ENCODE measurements around the gene MAPK10. TPM values are rescaled to one million over a fixed set of nuclear protein-coding genes. Genes with fewer than 3 reads are reported as not detected.

Gene MAPK10
- total and polyA plus RNA-seq, 2 donors (not counting 3 experiments of a cell fraction or from before 2014, with no cell fraction given): 0.17 TPM; not detected in 1

DNA sequence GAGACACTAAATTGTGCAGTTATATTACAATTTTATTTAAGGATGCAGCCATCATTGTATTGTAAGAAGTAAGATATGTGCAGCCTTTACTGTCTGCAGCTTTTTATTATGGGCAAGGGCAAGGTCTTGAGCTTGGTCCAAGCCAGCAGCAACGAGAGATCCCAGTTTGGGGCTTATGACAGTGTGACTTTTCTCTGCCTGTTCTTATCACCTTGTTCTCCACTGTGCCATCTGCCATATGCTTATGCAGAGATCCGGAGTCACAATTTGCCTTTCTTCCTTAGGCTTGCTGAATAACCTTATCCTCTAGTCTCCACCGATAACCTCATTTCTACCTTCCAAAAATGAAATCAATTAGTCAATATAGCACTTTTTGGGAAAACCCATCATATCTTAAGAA lies 30.4 kb downstream of the MAPK10 start:
- Histone ChIP-seq H3K27ac (ENCODE audit: insufficient read depth, low read depth, low read length) (no peak overlapping the region), H3K4me3 (replicated peaks in 1 of 3; ENCODE audit: insufficient read depth in 1 of 3, low read depth in 1 of 3, low read length in 3 of 3) (no peak overlapping the region), H3K4me2 (ENCODE audit: insufficient read depth, low read length) (no peak overlapping the region), H3K36me3 (ENCODE audit: control insufficient read depth in 2 of 2, extremely low read depth in 1 of 2, insufficient read depth in 2 of 2, low read length in 2 of 2) (no peaks in the 10 kb centered on the region), H3K9me3 (replicated peaks; ENCODE audit: control insufficient read depth, insufficient read depth, low read length) (no peaks in the 10 kb centered on the region), H3K4me1 (ENCODE audit: control insufficient read depth, extremely low read depth, insufficient read depth, low read length) (no peaks in the 10 kb centered on the region), H3K9ac (replicated peaks; ENCODE audit: extremely low read depth, insufficient read depth, low read length) (no peak overlapping the region), H4K20me1 (replicated peaks; ENCODE audit: control insufficient read depth, extremely low read depth, insufficient read depth, low read length) (no peaks in the 10 kb centered on the region), H3K9me1 (replicated peaks; ENCODE audit: control insufficient read depth, extremely low read depth, insufficient read depth, low read length) (no peaks in the 10 kb centered on the region), H2AFZ (ENCODE audit: low read depth, low read length) (no peak overlapping the region), H3K79me2 (ENCODE audit: control insufficient read depth, insufficient read depth, low read length) (no peaks in the 10 kb centered on the region), H3K27me3 (ENCODE audit: control insufficient read depth in 2 of 2, insufficient read depth in 2 of 2, low read length in 2 of 2) (no peaks in the 10 kb centered on the region)
- ChIA-PET POLR2A (no interaction called here), CTCF (no interaction called here)
- dilution Hi-C loops (cut with MboI; ENCODE audit: extremely low pct_ligation_motif_present, low sequenced_read_pairs) (no loop called here), intact Hi-C loops (cut with micrococcal nuclease) (no loop called here)
- no peak for FAIRE-seq
- no TSS peak for BruUV-seq (replicated peaks)
- TF ChIP-seq FOS (IDR thresholded peaks at IDR 0.05; ENCODE audit: borderline replicate concordance, insufficient read depth, low read length): no peak
- no peak for TF ChIP-seq POLR2A (IDR thresholded peaks at IDR 0.05; ENCODE audit: low read depth, low read length)
- TF ChIP-seq, protein P1, sequence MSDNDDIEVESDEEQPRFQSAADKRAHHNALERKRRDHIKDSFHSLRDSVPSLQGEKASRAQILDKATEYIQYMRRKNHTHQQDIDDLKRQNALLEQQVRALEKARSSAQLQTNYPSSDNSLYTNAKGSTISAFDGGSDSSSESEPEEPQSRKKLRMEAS (IDR thresholded peaks at IDR 0.05; ENCODE audit: insufficient read depth, insufficient read length): no peak
- no peak for TF ChIP-seq MYC (IDR thresholded peaks at IDR 0.05; ENCODE audit: low read depth, low read length)
- no peak for DNase-seq (ENCODE audit: low read depth, low spot score)

DNA sequence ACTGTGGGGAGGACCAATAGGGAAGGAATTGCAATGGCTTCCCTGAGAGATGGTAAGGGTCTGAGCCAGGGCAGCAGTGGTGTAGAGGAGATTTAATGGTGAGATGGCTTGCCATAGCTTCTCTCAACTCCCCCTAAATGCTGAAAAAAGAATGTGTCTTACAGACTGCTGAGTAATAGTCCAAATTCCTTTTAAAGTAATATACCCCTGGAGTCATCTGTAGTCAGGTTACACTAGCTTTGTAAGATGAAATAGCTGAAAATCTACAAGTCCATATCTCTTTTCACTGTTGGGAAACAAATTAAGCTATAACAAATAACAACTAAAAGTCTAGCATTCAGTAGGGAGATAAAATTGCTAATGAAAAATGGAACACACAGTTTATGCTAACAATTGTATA lies 33.5 kb downstream of the MAPK10 start:
- H3K36me3 ChIP-seq (ENCODE audit: control insufficient read depth in 2 of 2, extremely low read depth in 1 of 2, insufficient read depth in 2 of 2, low read length in 2 of 2): no peaks in the 10 kb centered on the region
- intact Hi-C loops (cut with micrococcal nuclease) (no loop called here), dilution Hi-C loops (cut with MboI; ENCODE audit: extremely low pct_ligation_motif_present, low sequenced_read_pairs) (no loop called here)
- no peaks in the 10 kb centered on the region for H3K9me3 ChIP-seq (replicated peaks; ENCODE audit: control insufficient read depth, insufficient read depth, low read length)
- H3K27ac ChIP-seq (ENCODE audit: insufficient read depth, low read depth, low read length): no peak overlapping the region
- no peaks in the 10 kb centered on the region for H3K79me2 ChIP-seq (ENCODE audit: control insufficient read depth, insufficient read depth, low read length)
- H3K4me1 ChIP-seq (ENCODE audit: control insufficient read depth, extremely low read depth, insufficient read depth, low read length): no peaks in the 10 kb centered on the region
- no peaks in the 10 kb centered on the region for H4K20me1 ChIP-seq (replicated peaks; ENCODE audit: control insufficient read depth, extremely low read depth, insufficient read depth, low read length)
- no peak overlapping the region for H3K4me2 ChIP-seq (ENCODE audit: insufficient read depth, low read length)
- peaks cover 0 to 4% of the 10 kb centered on the region in 2 experiments for H3K27me3 ChIP-seq (ENCODE audit: control insufficient read depth in 2 of 2, insufficient read depth in 2 of 2, low read length in 2 of 2)
- no peak overlapping the region for H2AFZ ChIP-seq (ENCODE audit: low read depth, low read length)
- no peak overlapping the region for H3K4me3 ChIP-seq (replicated peaks in 1 of 3; ENCODE audit: insufficient read depth in 1 of 3, low read depth in 1 of 3, low read length in 3 of 3)
- no TSS peak for BruUV-seq (replicated peaks)
- TF ChIP-seq, protein P2, sequence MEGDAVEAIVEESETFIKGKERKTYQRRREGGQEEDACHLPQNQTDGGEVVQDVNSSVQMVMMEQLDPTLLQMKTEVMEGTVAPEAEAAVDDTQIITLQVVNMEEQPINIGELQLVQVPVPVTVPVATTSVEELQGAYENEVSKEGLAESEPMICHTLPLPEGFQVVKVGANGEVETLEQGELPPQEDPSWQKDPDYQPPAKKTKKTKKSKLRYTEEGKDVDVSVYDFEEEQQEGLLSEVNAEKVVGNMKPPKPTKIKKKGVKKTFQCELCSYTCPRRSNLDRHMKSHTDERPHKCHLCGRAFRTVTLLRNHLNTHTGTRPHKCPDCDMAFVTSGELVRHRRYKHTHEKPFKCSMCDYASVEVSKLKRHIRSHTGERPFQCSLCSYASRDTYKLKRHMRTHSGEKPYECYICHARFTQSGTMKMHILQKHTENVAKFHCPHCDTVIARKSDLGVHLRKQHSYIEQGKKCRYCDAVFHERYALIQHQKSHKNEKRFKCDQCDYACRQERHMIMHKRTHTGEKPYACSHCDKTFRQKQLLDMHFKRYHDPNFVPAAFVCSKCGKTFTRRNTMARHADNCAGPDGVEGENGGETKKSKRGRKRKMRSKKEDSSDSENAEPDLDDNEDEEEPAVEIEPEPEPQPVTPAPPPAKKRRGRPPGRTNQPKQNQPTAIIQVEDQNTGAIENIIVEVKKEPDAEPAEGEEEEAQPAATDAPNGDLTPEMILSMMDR (IDR thresholded peaks at IDR 0.05; ENCODE audit: extremely low read depth in 1 of 2, insufficient read depth in 1 of 2, low read depth in 1 of 2, low read length in 2 of 2): no peak
- TF ChIP-seq MYC (IDR thresholded peaks at IDR 0.05; ENCODE audit: low read depth, low read length): no peak
- no peak for TF ChIP-seq POLR2AphosphoS5 (IDR thresholded peaks at IDR 0.05; ENCODE audit: insufficient read depth, low read depth, low read length)
- no peak for TF ChIP-seq POLR2A (IDR thresholded peaks at IDR 0.05; ENCODE audit: low read depth, low read length)
- no peak for TF ChIP-seq GATA2 (IDR thresholded peaks at IDR 0.05; ENCODE audit: insufficient read depth, insufficient read length, low read depth, low read length)
- FAIRE-seq (no peak), DNase-seq (ENCODE audit: low read depth, low spot score) (no peak)
- ChIA-PET POLR2A (no interaction called here), CTCF (no interaction called here)
- no peak overlapping the region for H3K9ac ChIP-seq (replicated peaks; ENCODE audit: extremely low read depth, insufficient read depth, low read length)
- H3K9me1 ChIP-seq (replicated peaks; ENCODE audit: control insufficient read depth, extremely low read depth, insufficient read depth, low read length): no peaks in the 10 kb centered on the region

Data from endothelial cell of umbilical vein (primary cell).